Metanephros (tissue), 2 donors: ENCODE measurements around the gene BAZ1B. TPM values are rescaled to one million over a fixed set of nuclear protein-coding genes. Genes with fewer than 3 reads are reported as not detected.

Experiments used
- small RNA-seq: library from RNA; depleted of rRNA; stranded (forward); fragments of <200 nt; gene quantifications from one replicate; pipeline ENCODE3, GENCODE V24; 2014; ENCODE audit warnings: low replicate concordance
- total RNA-seq: library from RNA; depleted of rRNA; stranded (reverse); fragments of >200 nt; gene quantifications from one replicate; pipeline ENCODE4 v1.2.3, GENCODE V29; 2014

BAZ1B gene
- total RNA-seq: 44.6 TPM

DNA sequence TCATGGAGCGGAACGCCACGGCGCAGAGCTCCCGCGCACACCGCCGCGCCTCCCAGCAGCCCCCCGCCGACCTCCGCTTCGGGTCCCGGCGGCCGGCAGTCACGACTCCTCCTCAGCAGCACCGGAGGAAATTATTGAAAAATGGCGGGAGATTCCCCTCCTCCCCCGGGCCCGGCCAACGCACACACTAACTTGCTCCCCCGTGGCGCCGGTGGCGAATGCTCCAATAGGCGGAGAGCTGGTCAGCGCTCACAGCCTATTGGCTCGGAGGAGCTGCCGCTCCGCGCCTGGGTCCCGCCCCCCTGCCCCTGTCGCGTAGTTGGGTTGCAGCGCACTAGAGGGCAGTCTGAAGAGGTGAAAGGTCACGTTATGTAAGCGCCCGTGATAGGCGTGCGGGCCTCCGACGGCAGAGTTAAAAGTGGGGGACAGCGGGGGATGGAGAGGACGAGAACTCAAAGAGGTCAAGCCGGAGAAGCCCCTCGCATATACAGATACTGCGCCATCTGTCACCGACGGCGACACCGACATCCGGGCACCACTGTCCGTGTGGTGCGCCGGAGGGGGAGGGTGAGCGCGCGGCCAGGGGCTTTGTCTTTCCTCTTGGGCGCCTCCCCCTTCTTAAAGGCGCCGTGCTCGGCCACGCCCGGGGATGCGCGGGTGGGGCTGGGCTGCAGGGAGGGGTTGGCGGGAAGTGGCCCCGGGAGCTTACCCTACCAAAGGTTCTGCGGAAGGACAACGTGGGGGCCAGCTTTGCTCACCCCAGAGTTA is at the start of gene BAZ1B:
Gene BAZ1B, minus strand, starts transcription at position 189 of the 768 bp plus-strand sequence. CDS start 360 bp downstream, outside the sequence.

GRCh38 chr7:73557397-73558257 is 35.5 kb upstream of the BAZ1B start, which contains the start of gene BCL7B:
BCL7B (minus strand) TSS chr7:73557690; CDS start chr7:73557578, 112 bp downstream.

Small RNA genes lying within 50 kb of the gene (small RNA-seq; reads per million reads assigned to genes)
- gene RF00019 (not detected), gene RNU6-1198P (not detected)

Other genes starting within 250 kb of the BAZ1B start
- 21.3 TPM for gene NSUN5, start 213.5 kb downstream of the BAZ1B start, total RNA-seq
- 0.18 TPM for gene TRIM50, start 194.2 kb downstream of the BAZ1B start, total RNA-seq
- not detected for gene FKBP6, start 194.1 kb downstream of the BAZ1B start, total RNA-seq
- 2.7 TPM for gene FZD9, start 88.5 kb downstream of the BAZ1B start, total RNA-seq
- gene BCL7B, start 35.4 kb upstream of the BAZ1B start, total RNA-seq: 15.2 TPM
- 40.6 TPM for gene TBL2, start 56.3 kb upstream of the BAZ1B start, total RNA-seq
- 9.3 TPM for gene MLXIPL, start 102.2 kb upstream of the BAZ1B start, total RNA-seq
- 18.6 TPM for gene VPS37D, start 145.5 kb upstream of the BAZ1B start, total RNA-seq
- 7.5 TPM for gene DNAJC30, start 161.2 kb upstream of the BAZ1B start, total RNA-seq
- gene BUD23, start 161.3 kb upstream of the BAZ1B start, total RNA-seq: 42.8 TPM
- 12.7 TPM for gene STX1A, start 197.4 kb upstream of the BAZ1B start, total RNA-seq
- gene ABHD11, start 216.5 kb upstream of the BAZ1B start, total RNA-seq: 38.5 TPM
- gene CLDN3, start 248.0 kb upstream of the BAZ1B start, total RNA-seq: 79.3 TPM